ENCODE data around the gene MCUR1.
"Not testable (repeated sequence)": the region's sequence is repeated elsewhere in the genome, so short reads cannot be mapped to it uniquely, and the experiment has no call there.

The MCUR1 gene

DNA sequence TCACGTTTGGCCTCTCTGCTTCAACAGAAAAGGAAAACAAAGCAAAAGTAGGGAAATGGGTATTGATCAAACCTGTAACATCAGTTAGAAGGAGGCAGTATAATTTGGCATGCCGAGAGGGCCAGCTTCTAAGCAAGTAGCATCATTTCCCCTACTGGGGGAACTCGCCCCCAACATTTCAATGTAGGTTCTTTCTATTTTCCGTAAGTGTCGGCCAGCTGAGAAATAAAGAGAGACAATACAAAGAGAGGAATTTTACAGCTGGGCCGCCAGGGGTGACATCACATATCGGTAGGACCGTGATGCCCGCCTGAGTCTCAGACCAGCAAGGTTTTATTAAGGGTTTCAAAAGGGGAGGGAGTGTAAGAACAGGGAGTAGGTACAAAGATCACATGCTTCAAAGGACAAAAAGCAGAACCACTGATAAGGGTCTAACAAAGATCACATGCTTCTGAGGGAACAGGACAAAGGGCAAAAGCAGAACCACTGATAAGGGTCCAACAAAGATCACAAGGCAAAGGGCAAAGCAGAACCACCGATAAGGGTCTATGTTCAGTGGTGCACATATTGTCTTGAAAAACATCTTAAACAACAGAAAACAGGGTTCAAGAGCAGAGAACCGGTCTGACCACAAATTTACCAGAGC lies 14.4 kb upstream of the MCUR1 start:
- H3K36me3 ChIP-seq (ENCODE audit: control insufficient read depth, insufficient read depth, low read length); H3K27ac ChIP-seq (ENCODE audit: low read depth, low read length); H3K9ac ChIP-seq (ENCODE audit: low read length); H3K4me3 ChIP-seq (ENCODE audit: low read depth, low read length); H3K4me1 ChIP-seq (ENCODE audit: control insufficient read depth, insufficient read depth, low read length); H3K27me3 ChIP-seq (ENCODE audit: control insufficient read depth, insufficient read depth, low read length): not testable (repeated sequence)
- peaks cover 14% of the 10 kb centered on the region for H3K9me3 ChIP-seq (ENCODE audit: control insufficient read depth, insufficient read depth, low read depth, low read length)

DNA sequence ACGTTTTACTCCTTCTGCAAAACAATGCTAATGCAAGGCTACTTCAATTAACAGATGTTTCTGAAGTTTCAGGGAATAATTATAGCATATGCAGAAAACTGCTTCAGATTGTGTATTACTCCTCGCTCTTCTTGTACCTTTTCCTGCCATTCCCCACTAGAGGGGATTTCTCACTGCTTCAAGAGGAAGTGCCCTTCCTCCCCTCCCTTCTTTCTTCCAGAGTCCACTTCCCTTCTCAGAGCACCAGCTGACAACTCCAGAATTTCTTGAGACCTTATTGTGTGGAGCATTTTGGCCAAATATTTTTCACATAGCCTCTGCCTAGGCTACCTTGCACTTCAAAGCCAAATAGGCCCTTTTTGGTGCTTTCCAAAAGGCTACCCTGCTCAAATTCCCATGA lies 12.7 kb upstream of the MCUR1 start:
- Histone ChIP-seq H3K9me3 (ENCODE audit: control insufficient read depth, insufficient read depth, low read depth, low read length) (peaks cover 14% of the 10 kb centered on the region), H3K27me3 (ENCODE audit: control insufficient read depth, insufficient read depth, low read length) (no peaks in the 10 kb centered on the region), H3K4me3 (ENCODE audit: low read depth, low read length) (no peak overlapping the region), H3K36me3 (ENCODE audit: control insufficient read depth, insufficient read depth, low read length) (no peaks in the 10 kb centered on the region), H3K9ac (ENCODE audit: low read length) (no peak overlapping the region), H3K27ac (ENCODE audit: low read depth, low read length) (no peak overlapping the region), H3K4me1 (ENCODE audit: control insufficient read depth, insufficient read depth, low read length) (no peaks in the 10 kb centered on the region)

DNA sequence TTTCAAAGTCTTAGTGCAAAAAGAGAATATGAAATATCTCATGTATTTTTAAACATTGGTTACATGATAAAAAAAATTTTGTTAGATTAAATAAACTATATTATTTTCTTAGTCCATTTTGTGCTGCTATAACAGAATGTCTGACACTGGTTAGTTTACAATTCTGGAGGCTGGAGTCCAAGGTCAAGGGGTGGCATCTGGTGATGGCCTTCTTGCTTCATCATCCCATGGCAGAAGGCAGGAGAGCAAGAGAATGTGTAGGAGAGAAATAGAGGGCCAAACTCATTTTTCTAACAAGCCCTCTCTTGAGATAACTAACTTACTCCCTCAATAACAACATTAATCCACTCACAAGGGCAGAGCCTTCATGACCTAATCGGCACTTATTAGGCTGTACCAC lies 11.5 kb upstream of the MCUR1 start:
- H3K9me3 ChIP-seq (ENCODE audit: control insufficient read depth, insufficient read depth, low read depth, low read length), result peaks cover 14% of the 10 kb centered on the region
- H3K4me1 ChIP-seq (ENCODE audit: control insufficient read depth, insufficient read depth, low read length), result no peaks in the 10 kb centered on the region
- H3K27ac ChIP-seq (ENCODE audit: low read depth, low read length), result no peak overlapping the region
- H3K36me3 ChIP-seq (ENCODE audit: control insufficient read depth, insufficient read depth, low read length), result no peaks in the 10 kb centered on the region
- H3K9ac ChIP-seq (ENCODE audit: low read length), result no peak overlapping the region
- no peaks in the 10 kb centered on the region for H3K27me3 ChIP-seq (ENCODE audit: control insufficient read depth, insufficient read depth, low read length)
- no peak overlapping the region for H3K4me3 ChIP-seq (ENCODE audit: low read depth, low read length)

DNA sequence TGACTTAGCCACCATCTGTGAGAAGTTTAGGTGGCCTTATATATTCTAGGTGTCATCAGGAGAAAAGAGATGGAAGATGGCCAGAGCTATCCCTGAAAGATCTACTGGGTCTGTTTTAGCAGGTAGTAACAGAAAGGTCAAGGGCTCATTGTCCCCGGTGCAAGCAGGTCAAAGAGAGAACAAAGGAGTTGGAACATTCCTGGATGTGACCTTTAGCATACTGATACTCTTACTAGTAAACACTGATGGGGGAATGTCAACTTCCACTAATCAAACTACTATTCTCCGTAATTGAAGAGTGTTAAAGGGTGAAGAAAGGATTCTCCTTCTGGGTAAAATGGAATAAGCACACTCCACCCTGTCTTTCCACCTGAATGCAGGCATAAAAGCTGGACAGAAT lies 4.0 kb upstream of the MCUR1 start:
- H3K4me1 ChIP-seq (ENCODE audit: control insufficient read depth, insufficient read depth, low read length), result peaks cover 4% of the 10 kb centered on the region; the same call in 1 of the 2 replicates
- no peak overlapping the region for H3K27ac ChIP-seq (ENCODE audit: low read depth, low read length)
- no peaks in the 10 kb centered on the region for H3K27me3 ChIP-seq (ENCODE audit: control insufficient read depth, insufficient read depth, low read length)
- no peak overlapping the region for H3K9ac ChIP-seq (ENCODE audit: low read length)
- no peak overlapping the region for H3K4me3 ChIP-seq (ENCODE audit: low read depth, low read length)
- H3K36me3 ChIP-seq (ENCODE audit: control insufficient read depth, insufficient read depth, low read length), result no peaks in the 10 kb centered on the region
- H3K9me3 ChIP-seq (ENCODE audit: control insufficient read depth, insufficient read depth, low read depth, low read length), result no peaks in the 10 kb centered on the region

DNA sequence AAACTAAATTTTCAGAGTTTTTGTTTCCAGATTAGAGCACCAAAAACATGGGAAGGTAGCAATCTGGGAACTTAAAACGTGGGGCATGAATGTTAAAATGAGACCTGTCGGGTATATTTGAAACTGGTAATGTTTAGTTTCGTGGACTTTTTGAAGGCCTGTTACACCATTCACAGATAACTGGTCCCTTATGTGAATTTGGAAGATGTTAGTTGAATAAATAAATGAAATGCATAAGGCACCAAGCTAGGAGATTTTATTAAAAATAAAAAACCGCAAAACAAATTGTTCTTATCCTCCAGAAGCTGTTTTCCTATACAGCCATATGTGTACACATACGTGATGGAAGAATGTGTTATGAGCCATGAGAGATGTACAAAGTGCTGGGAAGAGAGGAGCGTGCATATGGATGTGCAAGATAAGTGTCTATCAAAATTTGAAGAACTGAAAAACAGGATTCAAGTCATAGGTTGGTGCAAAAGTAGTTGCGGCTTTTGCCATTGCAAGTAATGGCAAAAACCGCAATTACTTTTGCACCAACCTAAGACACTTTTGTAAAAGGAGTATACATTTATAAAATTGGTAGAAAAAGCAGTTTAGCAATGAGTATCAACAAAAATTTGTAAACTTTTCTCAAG lies 700 bp upstream of the MCUR1 start:
- Histone ChIP-seq H3K27me3 (ENCODE audit: control insufficient read depth, insufficient read depth, low read length) (no peaks in the 10 kb centered on the region), H3K36me3 (ENCODE audit: control insufficient read depth, insufficient read depth, low read length) (no peaks in the 10 kb centered on the region), H3K9ac (ENCODE audit: low read length) (peak overlapping the region; percentile 56), H3K4me3 (ENCODE audit: low read depth, low read length) (peak overlapping the region; percentile 61), H3K4me1 (ENCODE audit: control insufficient read depth, insufficient read depth, low read length) (peaks cover 16% of the 10 kb centered on the region; the same call in 1 of the 2 replicates), H3K9me3 (ENCODE audit: control insufficient read depth, insufficient read depth, low read depth, low read length) (no peaks in the 10 kb centered on the region), H3K27ac (ENCODE audit: low read depth, low read length) (peak overlapping the region; percentile 63)

DNA sequence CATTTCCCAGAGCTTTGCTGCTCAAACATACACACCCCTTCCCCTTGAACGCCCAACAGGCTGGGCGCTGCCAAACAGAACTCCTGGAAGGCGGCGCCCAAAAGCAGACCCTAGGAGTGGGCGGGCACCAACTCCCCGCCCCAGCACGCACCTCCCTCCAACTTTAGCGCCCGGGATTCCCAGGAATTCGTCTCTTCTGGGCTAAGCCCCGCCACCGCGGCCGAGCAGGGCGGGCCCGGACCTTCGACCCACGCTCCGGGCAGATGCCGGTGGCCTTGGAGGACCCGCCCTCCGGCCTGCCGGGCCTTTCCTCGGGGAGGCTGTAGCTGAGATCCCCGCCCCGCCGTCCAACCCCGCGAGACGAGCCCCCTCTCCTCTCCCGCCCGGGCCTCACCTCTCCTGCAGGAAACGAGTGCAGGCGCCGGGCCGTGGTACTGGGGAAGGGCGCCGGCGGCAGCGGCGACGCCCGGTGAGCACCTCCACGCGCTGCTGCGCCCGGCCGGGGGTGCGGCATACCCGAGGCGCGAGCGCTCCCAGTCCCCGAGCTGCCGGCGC lies 659 bp downstream of the MCUR1 start:
- no peaks in the 10 kb centered on the region for H3K9me3 ChIP-seq (ENCODE audit: control insufficient read depth, insufficient read depth, low read depth, low read length)
- H3K4me1 ChIP-seq (ENCODE audit: control insufficient read depth, insufficient read depth, low read length), result peaks cover 16% of the 10 kb centered on the region; the same call in 1 of the 2 replicates
- peaks cover 5% of the 10 kb centered on the region; the same call in 1 of the 2 replicates for H3K36me3 ChIP-seq (ENCODE audit: control insufficient read depth, insufficient read depth, low read length)

DNA sequence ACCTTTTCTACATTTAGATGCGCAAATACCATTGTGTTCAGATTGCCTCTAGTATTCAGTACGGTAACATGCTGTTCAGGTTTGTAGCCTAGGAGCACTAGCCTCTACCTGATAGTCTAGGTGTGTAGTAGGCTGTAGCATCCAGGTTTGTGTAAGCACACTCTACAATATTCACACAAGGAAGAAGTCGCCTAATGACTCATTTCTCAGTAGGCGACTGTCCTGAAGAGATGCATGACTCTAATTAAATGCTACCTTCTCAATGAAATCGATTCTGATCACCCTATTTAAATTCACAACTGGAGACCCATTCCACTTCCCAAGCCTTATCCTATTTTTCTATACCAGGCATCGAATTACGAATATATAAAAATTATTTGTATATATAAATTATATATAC lies 1.3 kb downstream of the MCUR1 start:
- Histone ChIP-seq H3K27ac (ENCODE audit: low read depth, low read length) (no peak overlapping the region), H3K9ac (ENCODE audit: low read length) (no peak overlapping the region), H3K9me3 (ENCODE audit: control insufficient read depth, insufficient read depth, low read depth, low read length) (no peaks in the 10 kb centered on the region), H3K4me3 (ENCODE audit: low read depth, low read length) (peak overlapping the region; percentile 61), H3K4me1 (ENCODE audit: control insufficient read depth, insufficient read depth, low read length) (peaks cover 16% of the 10 kb centered on the region; the same call in 1 of the 2 replicates), H3K27me3 (ENCODE audit: control insufficient read depth, insufficient read depth, low read length) (no peaks in the 10 kb centered on the region), H3K36me3 (ENCODE audit: control insufficient read depth, insufficient read depth, low read length) (peaks cover 5% of the 10 kb centered on the region; the same call in 1 of the 2 replicates)

More for the DNA sequence above, 659 bp downstream of the MCUR1 start:
- H3K4me3 ChIP-seq (ENCODE audit: low read depth, low read length), result peak overlapping the region; percentile 61
- H3K27me3 ChIP-seq (ENCODE audit: control insufficient read depth, insufficient read depth, low read length), result no peaks in the 10 kb centered on the region
- H3K27ac ChIP-seq (ENCODE audit: low read depth, low read length), result peak overlapping the region; percentile 63
- peak overlapping the region; percentile 85 for H3K9ac ChIP-seq (ENCODE audit: low read length)

DNA sequence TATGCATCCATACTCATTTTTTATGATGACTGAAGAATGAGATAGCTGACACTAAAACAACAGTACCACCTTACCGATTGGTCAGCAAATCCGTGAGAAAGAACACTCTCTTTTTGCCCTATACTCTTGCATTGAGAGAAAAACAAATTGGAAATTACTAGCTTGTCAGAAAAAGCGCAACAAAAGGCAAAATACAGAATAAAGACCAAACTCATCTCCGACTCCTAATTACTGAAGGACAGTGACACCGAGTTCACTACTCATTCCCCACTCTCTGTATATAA lies 2.1 kb downstream of the MCUR1 start:
- Histone ChIP-seq H3K4me1 (ENCODE audit: control insufficient read depth, insufficient read depth, low read length) (peaks cover 16% of the 10 kb centered on the region; the same call in 1 of the 2 replicates), H3K27me3 (ENCODE audit: control insufficient read depth, insufficient read depth, low read length) (no peaks in the 10 kb centered on the region), H3K4me3 (ENCODE audit: low read depth, low read length) (0 out of 2 replicates have a peak overlapping the region, but pooled peaks have one; percentile 61), H3K9me3 (ENCODE audit: control insufficient read depth, insufficient read depth, low read depth, low read length) (no peaks in the 10 kb centered on the region), H3K36me3 (ENCODE audit: control insufficient read depth, insufficient read depth, low read length) (peaks cover 5% of the 10 kb centered on the region; the same call in 1 of the 2 replicates), H3K27ac (ENCODE audit: low read depth, low read length) (no peak overlapping the region), H3K9ac (ENCODE audit: low read length) (no peak overlapping the region)

DNA sequence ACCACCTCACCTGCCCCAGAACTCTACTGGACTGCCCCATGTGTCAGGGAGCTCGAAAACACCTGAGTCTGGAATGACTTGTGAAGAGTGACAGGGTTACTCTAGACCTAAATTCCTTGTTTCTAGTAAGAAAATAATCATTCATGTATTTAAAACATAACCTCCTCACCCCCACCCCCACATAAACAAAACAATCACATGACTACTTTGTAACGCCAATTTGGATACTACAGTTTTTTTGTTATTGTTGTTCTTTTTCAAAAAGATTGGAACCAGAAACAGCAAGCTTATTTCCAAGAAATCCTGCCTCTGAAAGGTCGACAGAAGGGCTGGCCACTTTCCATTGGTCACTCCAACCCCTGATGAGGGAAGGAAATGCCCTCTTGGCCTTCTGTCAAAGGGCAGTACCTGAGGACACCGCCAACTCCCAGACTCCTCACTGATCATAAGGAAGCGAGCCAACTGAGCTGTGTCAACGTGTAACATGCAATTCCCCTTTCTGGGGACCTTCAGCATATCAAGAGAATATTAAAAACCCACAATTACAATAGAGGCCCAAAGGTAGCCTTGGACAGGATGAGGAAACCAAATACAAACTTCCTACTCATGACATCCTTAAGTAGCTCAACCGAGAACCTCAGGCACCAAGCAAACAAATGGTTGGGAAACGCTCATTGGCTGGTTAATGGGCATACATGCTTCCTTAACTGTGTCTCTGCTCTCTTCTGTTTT lies 2.6 kb downstream of the MCUR1 start:
- Histone ChIP-seq H3K27ac (ENCODE audit: low read depth, low read length) (no peak overlapping the region), H3K9ac (ENCODE audit: low read length) (no peak overlapping the region), H3K36me3 (ENCODE audit: control insufficient read depth, insufficient read depth, low read length) (peaks cover 7% of the 10 kb centered on the region; the same call in 1 of the 2 replicates), H3K9me3 (ENCODE audit: control insufficient read depth, insufficient read depth, low read depth, low read length) (no peaks in the 10 kb centered on the region), H3K27me3 (ENCODE audit: control insufficient read depth, insufficient read depth, low read length) (no peaks in the 10 kb centered on the region), H3K4me3 (ENCODE audit: low read depth, low read length) (no peak overlapping the region), H3K4me1 (ENCODE audit: control insufficient read depth, insufficient read depth, low read length) (peaks cover 16% of the 10 kb centered on the region; the same call in 1 of the 2 replicates)

DNA sequence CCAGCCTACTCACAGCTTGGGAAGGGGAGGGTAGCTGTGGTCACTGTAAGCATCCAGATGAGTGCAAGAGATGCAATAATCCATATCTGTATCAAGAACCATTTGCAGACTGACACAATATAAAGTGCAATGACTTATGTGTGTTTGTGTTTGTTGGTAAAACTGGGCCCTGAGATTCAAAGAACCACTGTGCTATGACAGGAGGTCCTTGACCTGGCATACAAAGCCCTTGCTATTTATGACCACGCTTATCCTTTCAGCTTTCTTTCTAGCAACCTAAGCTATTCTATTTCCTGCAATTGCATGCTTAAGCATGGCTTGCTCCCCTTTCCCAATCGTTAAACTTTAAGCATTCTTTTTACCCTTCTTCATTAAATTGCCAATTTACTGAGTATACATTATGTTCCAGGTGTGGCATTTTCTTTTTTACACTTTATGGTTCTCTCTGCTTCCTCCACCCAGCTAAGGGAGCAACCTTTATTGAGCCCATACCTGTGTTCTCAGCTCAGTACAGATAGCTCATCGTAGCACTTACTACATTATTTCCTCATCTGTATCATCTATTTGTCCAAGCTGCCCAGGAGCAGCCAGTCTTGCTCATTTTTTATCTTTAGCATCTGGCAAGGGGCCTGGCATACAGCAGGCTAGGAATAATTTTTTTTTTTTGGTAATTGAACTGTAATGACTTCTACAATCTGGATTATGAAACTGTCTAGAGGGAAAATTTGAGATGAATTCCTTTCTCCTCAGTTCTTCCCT lies 3.5 kb downstream of the MCUR1 start:
- no peaks in the 10 kb centered on the region for H3K27me3 ChIP-seq (ENCODE audit: control insufficient read depth, insufficient read depth, low read length)
- H3K27ac ChIP-seq (ENCODE audit: low read depth, low read length), result no peak overlapping the region
- peaks cover 16% of the 10 kb centered on the region; the same call in 1 of the 2 replicates for H3K4me1 ChIP-seq (ENCODE audit: control insufficient read depth, insufficient read depth, low read length)
- no peak overlapping the region for H3K9ac ChIP-seq (ENCODE audit: low read length)
- no peaks in the 10 kb centered on the region for H3K9me3 ChIP-seq (ENCODE audit: control insufficient read depth, insufficient read depth, low read depth, low read length)
- no peak overlapping the region for H3K4me3 ChIP-seq (ENCODE audit: low read depth, low read length)
- peaks cover 14% of the 10 kb centered on the region; the same call in 1 of the 2 replicates for H3K36me3 ChIP-seq (ENCODE audit: control insufficient read depth, insufficient read depth, low read length)
